HG03571 (cell line): ENCODE results near the gene B3GNT7.
A peak's percentile ranks its signal among the peaks of the same experiment; 100 is the strongest.
"Not testable (repeated sequence)": the region's sequence is repeated elsewhere in the genome, so short reads cannot be mapped to it uniquely, and the experiment has no call there.

Source experiments
- ATAC-seq: cut with Tn5 transposase; IDR thresholded peaks from one replicate; pipeline ENCODE4 v1.9.1; 2021; ENCODE audit not compliant: unreplicated experiment

B3GNT7 gene

GRCh38 chr2:231399853-231400680 is 4.6 kb downstream of the B3GNT7 start:
- ATAC-seq = no peak

DNA sequence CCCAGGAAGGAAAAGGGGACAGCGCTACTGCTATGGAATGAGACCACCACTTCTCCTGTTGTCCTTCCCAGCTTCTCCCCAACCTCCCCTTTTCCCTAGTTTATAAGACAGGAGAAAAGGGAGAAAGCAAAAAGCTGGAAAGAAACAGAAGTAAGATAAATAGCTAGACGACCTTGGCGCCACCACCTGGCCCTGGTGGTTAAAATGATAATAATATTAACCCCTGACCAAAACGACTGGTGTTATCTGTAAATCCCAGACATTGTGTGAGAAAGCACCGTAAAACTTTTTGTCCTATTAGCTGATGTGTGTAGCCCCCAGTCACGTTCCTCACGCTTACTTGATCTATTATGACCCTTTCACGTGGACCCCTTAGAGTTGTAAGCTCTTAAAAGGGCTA is 5.2 kb downstream of the B3GNT7 start:
- not testable (repeated sequence) for ATAC-seq

DNA sequence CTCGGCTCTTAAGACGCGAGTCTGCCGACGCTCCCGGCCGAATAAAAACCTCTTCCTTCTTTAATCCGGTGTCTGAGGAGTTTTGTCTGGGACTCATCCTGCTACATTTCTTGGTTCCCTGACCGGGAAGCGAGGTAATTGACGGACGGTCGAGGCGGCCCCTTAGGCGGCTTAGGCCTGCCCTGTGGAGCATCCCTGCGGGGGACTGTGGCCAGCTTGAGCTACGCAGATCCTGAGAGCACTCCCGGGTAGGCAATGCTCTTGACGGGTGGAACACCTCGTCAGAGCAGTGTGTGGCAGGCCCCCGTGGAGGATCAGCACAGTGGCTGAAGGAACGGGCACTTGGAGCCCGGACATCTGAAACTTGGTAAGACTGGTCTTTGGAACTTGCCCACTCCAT is 5.6 kb downstream of the B3GNT7 start:
- not testable (repeated sequence) for ATAC-seq

DNA sequence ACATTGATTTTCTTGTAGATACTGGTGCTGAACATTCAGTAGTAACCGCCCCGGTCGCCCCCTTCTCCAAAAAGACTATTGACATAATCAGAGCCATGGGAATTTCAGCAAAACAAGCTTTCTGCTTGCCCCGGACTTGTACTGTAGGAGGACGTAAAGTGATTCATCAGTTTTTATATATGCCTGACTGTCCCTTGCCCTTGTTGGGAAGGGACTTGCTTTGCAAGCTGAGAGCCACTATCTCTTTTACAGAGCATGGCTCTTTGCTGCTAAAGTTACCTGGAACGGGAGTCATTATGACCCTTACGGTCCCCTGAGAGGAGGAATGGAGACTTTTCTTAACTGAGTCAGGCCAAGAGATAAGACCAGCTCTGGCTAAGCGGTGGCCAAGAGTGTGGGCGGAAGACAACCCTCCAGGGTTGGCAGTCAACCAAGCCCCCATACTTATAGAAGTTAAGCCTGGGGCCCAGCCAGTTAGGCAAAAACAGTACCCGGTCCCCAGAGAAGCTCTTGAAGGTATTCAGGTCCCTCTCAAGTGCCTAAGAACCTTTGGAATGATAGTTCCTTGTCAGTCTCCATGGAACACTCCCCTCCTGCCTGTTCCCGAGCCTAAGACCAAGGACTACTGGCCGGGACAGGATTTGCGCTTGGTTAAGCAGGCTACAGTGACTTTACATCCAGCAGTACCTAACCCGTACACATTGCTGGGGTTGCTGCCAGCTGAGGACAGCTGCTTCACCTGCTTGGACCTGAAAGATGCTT is 8.1 kb downstream of the B3GNT7 start:
- not testable (repeated sequence) for ATAC-seq

GRCh38 chr2:231404183-231404578 is 8.7 kb downstream of the B3GNT7 start:
- ATAC-seq = not testable (repeated sequence)

GRCh38 chr2:231405601-231406367 is 10.3 kb downstream of the B3GNT7 start:
- not testable (repeated sequence) for ATAC-seq

GRCh38 chr2:231407686-231408085 is 12.2 kb downstream of the B3GNT7 start:
- ATAC-seq = not testable (repeated sequence)

DNA sequence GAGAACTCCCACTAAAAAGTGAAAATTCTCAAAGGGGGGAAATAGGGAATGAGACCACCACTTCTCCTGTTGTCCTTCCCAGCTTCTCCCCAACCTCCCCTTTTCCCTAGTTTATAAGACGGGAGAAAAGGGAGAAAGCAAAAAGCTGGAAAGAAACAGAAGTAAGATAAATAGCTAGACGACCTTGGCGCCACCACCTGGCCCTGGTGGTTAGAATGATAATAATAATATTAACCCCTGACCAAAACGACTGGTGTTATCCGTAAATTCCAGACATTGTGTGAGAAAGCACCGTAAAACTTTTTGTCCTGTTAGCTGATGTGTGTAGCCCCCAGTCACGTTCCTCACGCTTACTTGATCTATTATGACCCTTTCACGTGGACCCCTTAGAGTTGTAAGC is 12.8 kb downstream of the B3GNT7 start:
- not testable (repeated sequence) for ATAC-seq

GRCh38 chr2:231409776-231410175 is 14.3 kb downstream of the B3GNT7 start:
- no peak for ATAC-seq

DNA sequence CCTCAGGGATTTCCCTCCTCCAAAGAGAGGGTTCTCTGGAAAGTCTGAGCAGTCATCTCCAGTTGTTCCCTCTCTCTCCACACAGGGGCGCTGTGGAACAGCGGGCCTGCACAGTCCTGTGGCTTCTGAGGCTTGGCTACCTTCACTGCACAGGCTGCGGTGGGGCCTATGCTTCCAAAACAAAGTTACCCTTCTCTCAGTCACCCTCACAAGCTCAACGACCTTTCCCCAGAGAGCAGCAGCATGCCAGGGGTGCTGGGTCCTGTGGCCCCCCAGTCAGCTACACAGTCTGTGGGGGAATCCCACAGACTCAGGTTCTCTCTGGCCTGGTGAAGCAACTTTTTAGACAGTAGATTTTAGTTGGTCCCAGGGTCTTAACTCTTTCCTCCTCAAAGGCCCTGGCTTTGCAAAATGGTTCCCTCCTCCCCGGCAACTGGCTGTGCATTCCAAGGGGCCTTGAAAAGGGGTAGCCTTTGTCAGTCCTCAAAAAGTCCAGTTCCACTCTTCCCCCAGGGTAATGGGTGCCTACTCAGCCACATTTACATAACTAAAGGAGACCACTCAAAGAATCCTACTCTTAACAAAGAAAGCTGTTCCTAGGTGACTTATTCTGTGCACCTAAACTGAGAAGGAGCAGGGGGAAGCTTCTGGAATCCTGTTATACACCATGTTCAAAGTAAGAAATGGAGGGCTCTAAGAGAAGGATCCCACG is 14.9 kb downstream of the B3GNT7 start:
- no peak for ATAC-seq

DNA sequence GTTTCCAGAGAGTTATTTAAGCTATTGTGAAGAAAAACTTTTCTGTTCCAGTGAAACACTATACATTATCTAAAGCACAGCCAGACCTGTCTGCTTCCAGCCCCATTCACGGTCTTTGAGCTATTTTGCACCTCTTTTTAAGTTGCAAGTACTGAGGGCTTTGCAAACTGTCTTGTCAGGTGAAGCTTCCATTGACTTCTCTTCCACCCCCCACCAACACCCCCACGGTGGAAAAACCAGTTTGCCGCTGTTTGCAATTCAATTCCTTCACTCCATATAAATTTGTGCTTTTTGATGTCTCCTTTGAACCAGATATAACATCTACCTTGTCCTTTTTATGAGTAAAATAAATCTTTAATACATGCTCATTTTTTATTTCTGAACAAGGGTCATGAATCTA is 15.7 kb downstream of the B3GNT7 start:
- ATAC-seq = no peak

GRCh38 chr2:231411831-231412617 is 16.5 kb downstream of the B3GNT7 start:
- ATAC-seq = peak; percentile 98

- peak; percentile 9 for ATAC-seq
Measured at GRCh38 chr2:231412618-231412963, 17.1 kb downstream of the B3GNT7 start.

DNA sequence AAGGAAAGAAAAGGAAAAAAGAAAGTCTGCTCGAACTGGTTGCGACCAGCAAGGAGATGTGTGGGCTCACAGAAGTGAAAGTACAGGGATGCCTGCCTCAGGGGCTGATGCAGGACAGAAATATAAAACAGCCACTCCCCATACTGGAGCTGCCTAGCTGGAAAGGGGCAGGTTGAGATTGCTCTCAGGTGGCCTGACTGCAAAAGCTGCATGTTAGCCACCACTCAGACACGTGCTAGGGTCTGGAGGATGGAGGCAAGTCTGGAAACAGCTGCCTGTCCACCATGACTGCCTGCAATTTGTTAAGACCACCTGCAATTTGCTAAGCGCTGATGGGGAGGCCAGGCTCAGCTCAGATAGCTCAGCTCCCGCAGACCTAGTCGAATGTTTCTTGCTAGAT is 17.9 kb downstream of the B3GNT7 start:
- no peak for ATAC-seq

GRCh38 chr2:231413921-231414476 is 18.5 kb downstream of the B3GNT7 start:
- ATAC-seq = no peak

GRCh38 chr2:231415029-231415428 is 19.5 kb downstream of the B3GNT7 start:
- no peak for ATAC-seq

DNA sequence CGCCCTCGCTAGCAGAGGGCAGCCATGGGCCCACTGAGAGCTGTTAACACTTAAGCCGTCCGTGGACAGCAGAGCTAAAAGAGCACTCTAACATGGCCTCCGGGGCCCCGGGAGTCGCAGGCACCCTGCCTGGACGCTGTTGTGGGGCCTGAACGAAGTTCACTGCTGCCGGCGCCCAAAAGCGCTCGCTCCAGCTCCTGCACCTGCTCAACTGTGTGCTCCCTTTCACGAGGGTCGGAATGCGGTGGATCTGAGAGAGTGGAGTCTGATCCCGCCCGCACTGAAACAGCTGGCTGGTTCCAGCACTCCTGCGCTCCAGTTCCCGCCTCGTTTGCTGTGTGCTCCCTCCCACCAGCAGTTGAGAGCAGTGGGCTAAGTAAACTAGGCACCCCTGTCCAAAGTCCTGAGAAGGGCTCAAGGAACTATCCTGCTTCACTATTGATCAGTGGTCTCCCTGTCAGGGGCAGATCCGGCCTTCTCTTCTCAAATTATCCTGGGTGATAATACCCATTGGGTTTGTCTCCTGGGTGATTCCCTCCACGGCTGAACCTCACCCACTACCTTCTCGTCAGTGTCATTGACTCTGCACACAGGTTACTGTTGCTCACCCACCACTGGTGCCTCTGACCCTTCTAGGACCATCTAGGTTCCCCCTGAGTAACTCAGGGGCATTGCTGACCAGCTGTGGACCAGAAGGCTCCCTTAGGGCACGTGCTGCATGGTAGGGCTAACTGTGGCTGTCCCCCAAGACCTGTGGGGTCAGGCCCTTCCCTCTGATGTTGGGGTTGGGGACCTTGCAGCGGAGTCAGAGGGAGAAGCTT is 23.5 kb downstream of the B3GNT7 start:
- no peak for ATAC-seq

DNA sequence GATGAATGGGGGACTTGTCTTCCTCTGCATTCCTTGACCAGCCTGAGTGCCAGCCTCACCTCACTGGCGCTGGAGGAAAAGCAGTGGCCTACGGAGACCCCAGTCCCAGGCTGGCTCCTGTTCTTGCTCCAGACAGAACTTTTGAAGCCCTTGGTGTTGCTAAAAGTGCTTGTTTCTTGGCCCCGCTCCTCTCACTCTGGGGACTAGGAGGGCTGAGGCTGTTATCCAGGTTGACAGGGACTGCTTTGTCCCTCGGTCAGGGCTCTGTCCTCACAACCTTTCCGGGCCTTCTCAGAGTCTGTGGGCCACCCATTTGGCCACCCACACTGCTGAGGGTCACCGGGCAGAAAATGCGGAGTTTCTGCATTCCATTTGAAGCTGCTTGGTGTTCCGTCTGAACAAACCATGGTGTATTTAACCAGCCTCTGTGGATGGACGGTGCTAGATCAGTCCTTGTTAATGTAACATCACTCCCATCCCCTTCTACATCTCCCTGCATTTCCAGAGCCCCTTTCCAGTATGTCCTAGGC is 25.6 kb downstream of the B3GNT7 start:
- ATAC-seq = no peak

GRCh38 chr2:231422056-231422455 is 26.5 kb downstream of the B3GNT7 start:
- no peak for ATAC-seq
